ENCODE data around the gene CTU1.
A peak's percentile ranks its signal among the peaks of the same experiment; 100 is the strongest.
"Not testable (repeated sequence)": the region's sequence is repeated elsewhere in the genome, so short reads cannot be mapped to it uniquely, and the experiment has no call there.

CTU1 gene

GRCh38 chr19:51108066-51108804, at the start of gene CTU1:
CTU1 (minus strand) TSS chr19:51108409; CDS start chr19:51104569, 3,840 bp downstream.
- DNase-seq = peak; percentile 96

- DNase-seq = no peak
These were observed 49.1 kb upstream of the CTU1 start for GRCh38 chr19:51157265-51157664.

- no peak for DNase-seq
These were observed 48.5 kb upstream of the CTU1 start for GRCh38 chr19:51156710-51157109.

GRCh38 chr19:51150627-51151026, 42.4 kb upstream of the CTU1 start:
- no peak for DNase-seq

- no peak for DNase-seq
These were observed 40.4 kb upstream of the CTU1 start for GRCh38 chr19:51148580-51148979.

GRCh38 chr19:51147663-51148062, 39.5 kb upstream of the CTU1 start:
- DNase-seq = no peak

- DNase-seq = no peak
These were observed 38.5 kb upstream of the CTU1 start for GRCh38 chr19:51146751-51147150.

- DNase-seq = no peak
These were observed 37.8 kb upstream of the CTU1 start for GRCh38 chr19:51145916-51146493.

GRCh38 chr19:51144482-51145045, 36.4 kb upstream of the CTU1 start:
- DNase-seq = no peak

- DNase-seq = no peak
These were observed 35.3 kb upstream of the CTU1 start for GRCh38 chr19:51143486-51143885.

GRCh38 chr19:51142809-51143475, 34.7 kb upstream of the CTU1 start:
- not testable (repeated sequence) for DNase-seq

GRCh38 chr19:51142119-51142518, 33.9 kb upstream of the CTU1 start, which contains the start of gene SIGLEC7:
SIGLEC7 (plus strand) TSS chr19:51142301; CDS start chr19:51142370, 69 bp downstream.
- no peak for DNase-seq

- no peak for DNase-seq
These were observed 33.0 kb upstream of the CTU1 start for GRCh38 chr19:51141181-51141580.

- DNase-seq = no peak
These were observed 32.2 kb upstream of the CTU1 start for GRCh38 chr19:51140441-51140840.

- no peak for DNase-seq
These were observed 31.2 kb upstream of the CTU1 start for GRCh38 chr19:51139299-51140014.

- no peak for DNase-seq
These were observed 30.4 kb upstream of the CTU1 start for GRCh38 chr19:51138549-51138979.

GRCh38 chr19:51137792-51138425, 29.7 kb upstream of the CTU1 start:
- no peak for DNase-seq

GRCh38 chr19:51136851-51137551, 28.8 kb upstream of the CTU1 start:
- no peak for DNase-seq

- DNase-seq = no peak
These were observed 28.0 kb upstream of the CTU1 start for GRCh38 chr19:51135986-51136762.

GRCh38 chr19:51135004-51135403, 26.8 kb upstream of the CTU1 start:
- DNase-seq = no peak

Data from NCI-H2029 treated with DMSO at 0.1 percent for 48 hours (cell line).